Subcutaneous adipose tissue (tissue), 4 donors: Measurements from ENCODE around the gene EIF4G3. TPM values are rescaled to one million over a fixed set of nuclear protein-coding genes. Genes with fewer than 3 reads are reported as not detected.

ENCODE experiments used
- total RNA-seq, 4 donors: library from RNA; depleted of rRNA; stranded (reverse); fragments of >200 nt; gene quantifications; one replicate each; pipeline ENCODE4 v1.1.0, GENCODE V29; 2016
- TF ChIP-seq, protein P1 (sequence below): fragments of 450-650 bp; IDR thresholded peaks from one replicate; pipeline ENCODE4 v1.5.1; 2016; ENCODE audit warnings: low read depth, mild to moderate bottlenecking, control low read depth, antibody characterized with exemption, moderate library complexity

The EIF4G3 gene
- total RNA-seq, 4 donors from 2014 or later = 41.0 to 60.2 (median 51.7) TPM

DNA sequence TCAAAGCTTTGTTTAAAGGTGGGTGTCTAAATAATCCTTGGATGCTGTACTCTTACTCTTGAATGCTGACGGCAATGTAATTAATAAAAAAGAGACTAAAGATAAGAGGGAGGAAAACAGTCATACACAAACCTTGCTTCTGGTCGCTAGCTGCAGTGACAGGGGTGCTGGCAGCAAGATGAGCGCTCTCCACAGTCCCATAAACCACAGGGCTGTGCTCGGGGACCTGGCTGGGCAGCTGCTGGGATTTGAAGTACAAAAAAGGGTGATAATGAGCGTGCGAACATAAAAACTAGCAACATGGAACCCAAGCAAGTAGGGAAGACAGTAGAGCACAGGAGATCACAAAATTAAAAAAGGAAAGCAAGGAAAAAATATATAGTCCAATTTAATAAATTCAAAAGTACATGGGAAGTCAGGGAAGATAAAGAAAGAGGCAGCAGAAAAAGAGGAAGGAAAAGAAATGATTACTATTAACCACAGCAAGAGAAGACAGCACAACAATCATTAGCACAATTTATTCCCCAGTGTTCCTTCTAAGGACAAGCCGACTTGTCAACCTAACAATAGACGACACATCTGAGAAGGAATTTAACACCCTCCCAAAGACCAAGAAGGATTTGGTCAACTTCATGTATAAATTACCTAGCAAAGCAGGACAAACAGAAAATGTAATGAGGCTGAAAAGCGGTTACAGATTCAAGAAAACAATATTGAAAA lies 226.7 kb downstream of the EIF4G3 start:
- TF ChIP-seq, protein P1, sequence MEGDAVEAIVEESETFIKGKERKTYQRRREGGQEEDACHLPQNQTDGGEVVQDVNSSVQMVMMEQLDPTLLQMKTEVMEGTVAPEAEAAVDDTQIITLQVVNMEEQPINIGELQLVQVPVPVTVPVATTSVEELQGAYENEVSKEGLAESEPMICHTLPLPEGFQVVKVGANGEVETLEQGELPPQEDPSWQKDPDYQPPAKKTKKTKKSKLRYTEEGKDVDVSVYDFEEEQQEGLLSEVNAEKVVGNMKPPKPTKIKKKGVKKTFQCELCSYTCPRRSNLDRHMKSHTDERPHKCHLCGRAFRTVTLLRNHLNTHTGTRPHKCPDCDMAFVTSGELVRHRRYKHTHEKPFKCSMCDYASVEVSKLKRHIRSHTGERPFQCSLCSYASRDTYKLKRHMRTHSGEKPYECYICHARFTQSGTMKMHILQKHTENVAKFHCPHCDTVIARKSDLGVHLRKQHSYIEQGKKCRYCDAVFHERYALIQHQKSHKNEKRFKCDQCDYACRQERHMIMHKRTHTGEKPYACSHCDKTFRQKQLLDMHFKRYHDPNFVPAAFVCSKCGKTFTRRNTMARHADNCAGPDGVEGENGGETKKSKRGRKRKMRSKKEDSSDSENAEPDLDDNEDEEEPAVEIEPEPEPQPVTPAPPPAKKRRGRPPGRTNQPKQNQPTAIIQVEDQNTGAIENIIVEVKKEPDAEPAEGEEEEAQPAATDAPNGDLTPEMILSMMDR = no peak

DNA sequence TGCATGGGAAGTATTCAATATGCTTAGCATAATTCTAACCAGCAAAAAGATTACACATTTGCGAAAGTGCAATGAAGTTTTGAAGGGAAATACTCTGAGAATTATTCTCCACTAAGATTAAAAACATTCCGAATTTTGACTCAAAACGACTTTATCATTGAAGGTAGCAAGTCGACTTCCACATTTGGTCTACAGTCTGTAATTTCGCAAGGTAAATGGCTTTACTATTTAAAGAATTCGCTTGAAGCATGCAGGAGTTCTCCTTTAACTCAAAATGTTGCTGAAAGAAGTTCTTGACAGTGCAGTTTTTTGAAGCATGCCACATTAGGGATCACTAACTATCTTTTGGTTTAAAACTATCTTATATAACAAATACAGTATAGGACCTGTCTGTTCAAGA lies 228.6 kb downstream of the EIF4G3 start:
- TF ChIP-seq, protein P1 = no peak

DNA sequence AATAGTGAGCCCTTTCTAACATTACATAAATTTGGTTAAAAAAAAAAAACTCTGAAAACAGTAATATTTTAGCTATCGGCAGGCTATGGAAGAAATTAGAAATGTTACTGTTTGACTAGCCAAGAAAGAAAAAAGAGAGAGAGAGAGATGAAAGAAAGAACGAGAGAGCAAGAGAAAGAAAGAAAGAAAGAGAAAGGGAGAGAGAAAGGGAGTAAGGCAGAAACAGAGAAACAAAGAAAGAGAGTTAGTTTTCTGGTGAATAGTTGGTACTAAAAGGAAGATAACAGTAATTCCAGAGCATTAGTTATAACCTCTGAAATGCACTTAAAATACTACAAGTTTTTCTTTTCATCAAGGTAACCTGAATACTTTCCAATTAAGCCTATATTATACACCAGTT lies 229.3 kb downstream of the EIF4G3 start:
- TF ChIP-seq, protein P1 = no peak

DNA sequence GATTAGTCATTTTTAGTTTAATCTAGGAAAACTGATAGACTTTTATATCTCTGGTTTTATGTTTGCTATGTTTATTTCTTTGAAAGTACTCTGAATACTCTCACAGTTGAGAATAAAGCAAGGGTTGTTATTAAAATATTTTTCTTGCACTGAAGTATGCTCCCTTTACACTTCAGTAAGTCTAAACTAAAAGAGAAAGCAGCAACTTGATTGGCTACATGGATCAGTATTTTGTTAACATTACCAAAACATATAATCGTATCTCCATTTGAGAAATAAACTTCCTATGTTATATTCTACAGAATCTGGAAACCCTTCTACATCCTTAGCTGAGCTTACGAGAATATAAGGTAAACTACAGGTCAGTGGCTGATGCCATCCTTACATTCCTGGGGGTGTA lies 240.1 kb downstream of the EIF4G3 start:
- TF ChIP-seq, protein P1 = no peak

DNA sequence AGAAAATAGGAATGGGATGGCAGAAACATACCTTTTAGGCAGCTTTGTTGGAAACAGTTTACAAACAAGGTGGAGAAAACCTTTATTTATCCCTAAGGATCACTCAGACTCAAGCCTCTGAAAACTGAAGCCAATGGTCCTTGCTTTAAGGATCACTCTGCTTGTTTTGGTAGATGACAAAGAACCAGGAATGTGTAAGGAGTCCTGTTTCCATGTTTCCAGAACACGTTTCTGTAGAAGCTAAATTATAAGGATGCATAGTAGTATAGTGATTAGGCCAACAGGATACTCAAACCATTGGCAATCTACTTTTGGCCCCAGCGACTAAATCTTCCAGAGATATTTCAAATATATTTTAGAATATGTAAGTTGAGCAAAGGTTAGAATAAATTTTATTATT lies 240.5 kb downstream of the EIF4G3 start:
- TF ChIP-seq, protein P1 = no peak

DNA sequence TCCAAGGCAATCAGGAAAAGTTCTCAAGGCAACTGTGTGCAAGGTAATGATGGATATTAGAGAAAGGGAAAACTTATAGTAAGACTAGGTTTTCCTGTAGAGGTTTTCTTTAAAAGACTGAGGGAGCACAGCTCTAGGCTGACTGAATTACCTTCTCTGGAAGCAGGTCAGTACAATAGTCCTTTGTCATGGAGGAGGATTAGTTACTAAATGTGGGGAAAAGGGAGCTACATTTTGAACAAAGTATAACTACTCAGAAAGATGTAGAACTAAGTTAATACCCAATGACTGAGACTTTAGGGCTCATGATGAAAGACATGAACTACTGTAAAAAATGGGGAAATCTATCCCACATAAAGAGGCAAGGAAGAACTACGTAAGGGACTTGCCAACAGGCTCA lies 241.0 kb downstream of the EIF4G3 start:
- TF ChIP-seq, protein P1 = no peak

DNA sequence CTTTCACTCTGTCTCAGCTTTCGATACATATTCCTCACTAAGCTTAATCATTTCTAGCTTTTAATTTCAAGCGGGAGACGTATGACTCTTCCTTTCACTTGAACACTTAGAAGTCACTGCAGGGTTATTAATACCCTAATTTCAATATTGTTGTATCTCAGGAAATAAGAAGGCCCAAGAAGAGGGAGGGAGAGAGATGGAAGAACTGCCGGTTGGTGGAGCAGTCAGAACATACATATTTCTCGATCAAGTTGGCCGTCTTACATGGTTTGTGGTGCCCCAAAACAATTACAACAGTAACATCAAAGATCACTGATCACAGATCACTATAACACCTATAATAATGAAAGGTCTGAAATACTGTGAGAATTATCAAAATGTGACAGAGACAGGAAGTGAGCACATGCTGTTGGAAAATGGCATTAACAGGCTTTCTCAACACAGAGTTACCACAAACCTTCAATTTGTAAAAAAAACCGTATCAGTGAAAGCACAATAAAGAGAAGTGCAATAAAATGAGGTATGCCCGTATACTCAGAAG lies 244.2 kb downstream of the EIF4G3 start:
- TF ChIP-seq, protein P1 = no peak
